NT2/D1 (cell line): ENCODE measurements around the gene KCNIP1.

Experiments
- YY1 ChIP-seq: IDR thresholded peaks from 2 replicates; pipeline ENCODE4 v1.6.1; 2011; ENCODE audit not compliant: insufficient read length, insufficient read depth
- ZNF274 ChIP-seq: IDR thresholded peaks from 2 replicates; pipeline ENCODE4 v1.6.1; 2011; ENCODE audit warnings: mild to moderate bottlenecking, low read depth, low read length

DNA sequence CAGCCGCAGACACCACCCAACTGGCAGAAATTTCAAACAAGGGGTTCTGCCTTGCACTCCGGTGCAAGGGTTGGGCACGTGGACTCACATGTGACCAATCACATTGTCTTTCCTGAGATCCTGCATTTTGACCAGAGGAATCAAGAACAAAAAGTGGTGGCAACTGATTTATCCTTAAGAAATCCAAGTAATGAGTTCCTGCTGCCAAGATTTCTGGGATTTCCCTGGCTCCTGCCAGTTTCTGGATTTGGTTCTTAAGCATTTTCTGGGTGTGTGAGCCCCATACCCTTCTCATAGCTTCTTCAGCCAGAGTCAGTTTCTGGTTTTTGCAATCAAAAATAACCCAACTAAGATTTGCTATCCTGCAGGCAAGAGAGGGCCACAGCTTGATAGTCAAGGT is 17.4 kb upstream of the KCNIP1 start:
- TF ChIP-seq ZNF274: no peak
- TF ChIP-seq YY1: no peak
